ENCODE measurements around the gene RIOK2.
A peak's percentile ranks its signal among the peaks of the same experiment; 100 is the strongest.

Gene RIOK2

DNA sequence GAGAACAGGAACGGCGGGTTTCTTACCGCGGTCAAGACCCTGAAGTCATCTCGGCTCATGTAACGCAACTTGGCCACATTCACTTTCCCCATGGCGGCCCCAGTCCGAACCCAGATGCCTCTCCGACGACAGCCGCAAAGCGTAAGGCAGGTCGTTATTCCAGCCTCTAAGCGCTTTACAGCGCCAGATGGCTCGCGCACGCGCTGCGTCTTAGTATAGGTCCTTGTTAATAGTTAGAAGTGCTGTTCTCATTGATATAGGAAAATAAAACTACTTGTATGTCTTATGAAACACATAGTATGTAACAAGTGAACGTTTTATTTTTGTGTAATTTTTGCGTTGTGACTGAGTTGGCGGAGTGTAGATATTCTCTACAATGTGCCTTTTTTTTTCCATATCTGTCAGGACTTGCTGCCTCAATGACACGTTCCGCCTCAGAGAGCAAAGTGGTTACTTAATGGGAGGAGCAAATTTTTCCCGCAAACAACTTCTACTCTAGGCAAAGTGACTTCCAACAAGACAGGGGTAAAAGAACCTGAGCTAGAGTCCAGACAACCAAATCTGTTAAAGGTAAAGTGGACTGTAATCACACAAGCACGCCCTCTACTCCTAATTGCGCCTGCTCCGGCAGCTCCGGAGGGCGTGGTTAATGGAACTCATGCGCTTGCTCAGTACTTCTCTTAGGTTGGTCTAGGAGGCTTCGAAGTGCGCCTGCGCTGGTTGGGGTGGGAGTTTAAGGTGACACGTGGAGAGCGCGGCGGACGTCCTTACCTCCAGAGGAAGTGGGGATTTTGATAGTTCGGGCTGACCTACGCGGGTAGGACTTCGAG, at the start of gene RIOK2:
TSS of gene RIOK2 (minus strand) at position 148 of the 830 bp plus-strand sequence. CDS start at position 92, 56 bp downstream.
- H3K4me1 ChIP-seq (ENCODE audit: control insufficient read depth in 2 of 2, insufficient read depth in 2 of 2, low read length in 2 of 2) = peaks cover 5 to 9% of the 10 kb centered on the region in 2 donors
- peak within 1 kb of the TSS; percentile 96 to 99 for H3K4me3 ChIP-seq (ENCODE audit: low read length in 2 of 2)
- no peaks in the 10 kb centered on the region for H3K9me3 ChIP-seq (ENCODE audit: control insufficient read depth in 2 of 2, low read length in 2 of 2)
- peaks cover 8 to 10% of the 10 kb centered on the region in 2 donors for H3K36me3 ChIP-seq (ENCODE audit: control insufficient read depth in 2 of 2, insufficient read depth in 2 of 2, low read length in 2 of 2)
- H3K27ac ChIP-seq (ENCODE audit: low read depth in 2 of 2, low read length in 2 of 2) = peak within 1 kb of the TSS; percentile 91 to 94
- no peaks in the 10 kb centered on the region for H3K27me3 ChIP-seq (ENCODE audit: control insufficient read depth in 2 of 2, insufficient read depth in 2 of 2, low read length in 2 of 2)
- H3K9ac ChIP-seq (ENCODE audit: low read depth in 1 of 2, low read length in 2 of 2) = peak within 1 kb of the TSS; percentile 85 to 87

DNA sequence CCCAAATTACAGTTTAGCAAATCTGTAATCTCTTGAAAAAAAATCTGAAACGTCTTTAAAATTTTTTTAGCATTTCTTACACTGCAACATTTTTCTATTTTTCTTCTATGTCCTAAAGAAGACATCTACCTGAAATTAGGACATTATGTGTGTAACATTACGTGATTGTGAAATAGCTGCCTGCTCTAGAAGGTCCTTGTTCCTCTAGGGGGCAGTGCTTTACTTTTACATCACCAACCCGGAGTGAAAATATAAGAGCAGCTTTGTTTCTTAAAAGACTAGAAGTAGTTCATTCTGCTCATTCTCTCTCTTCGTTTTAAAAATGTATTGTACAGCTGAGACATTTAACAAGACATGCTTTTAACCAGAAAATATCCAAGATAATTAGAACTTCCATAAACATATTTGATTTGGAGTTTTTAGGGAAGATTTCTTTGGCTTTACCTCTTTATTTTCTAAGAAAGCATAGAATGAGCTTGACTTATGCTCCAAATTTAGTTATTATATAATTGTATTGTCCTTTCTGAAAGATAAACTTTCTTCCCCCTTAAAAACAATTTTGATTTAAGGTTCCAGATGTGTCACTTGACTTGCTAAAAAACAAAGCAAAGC, 48.1 kb upstream of the RIOK2 start:
- Histone ChIP-seq H3K27me3 (ENCODE audit: control insufficient read depth in 2 of 2, insufficient read depth in 2 of 2, low read length in 2 of 2) (no peaks in the 10 kb centered on the region), H3K36me3 (ENCODE audit: control insufficient read depth in 2 of 2, insufficient read depth in 2 of 2, low read length in 2 of 2) (no peaks in the 10 kb centered on the region), H3K4me1 (ENCODE audit: control insufficient read depth in 2 of 2, insufficient read depth in 2 of 2, low read length in 2 of 2) (no peaks in the 10 kb centered on the region), H3K9me3 (ENCODE audit: control insufficient read depth in 2 of 2, low read length in 2 of 2) (no peaks in the 10 kb centered on the region), H3K4me3 (ENCODE audit: low read length in 2 of 2) (no peak overlapping the region), H3K9ac (ENCODE audit: low read depth in 1 of 2, low read length in 2 of 2) (no peak overlapping the region), H3K27ac (ENCODE audit: low read depth in 2 of 2, low read length in 2 of 2) (no peak overlapping the region)

DNA sequence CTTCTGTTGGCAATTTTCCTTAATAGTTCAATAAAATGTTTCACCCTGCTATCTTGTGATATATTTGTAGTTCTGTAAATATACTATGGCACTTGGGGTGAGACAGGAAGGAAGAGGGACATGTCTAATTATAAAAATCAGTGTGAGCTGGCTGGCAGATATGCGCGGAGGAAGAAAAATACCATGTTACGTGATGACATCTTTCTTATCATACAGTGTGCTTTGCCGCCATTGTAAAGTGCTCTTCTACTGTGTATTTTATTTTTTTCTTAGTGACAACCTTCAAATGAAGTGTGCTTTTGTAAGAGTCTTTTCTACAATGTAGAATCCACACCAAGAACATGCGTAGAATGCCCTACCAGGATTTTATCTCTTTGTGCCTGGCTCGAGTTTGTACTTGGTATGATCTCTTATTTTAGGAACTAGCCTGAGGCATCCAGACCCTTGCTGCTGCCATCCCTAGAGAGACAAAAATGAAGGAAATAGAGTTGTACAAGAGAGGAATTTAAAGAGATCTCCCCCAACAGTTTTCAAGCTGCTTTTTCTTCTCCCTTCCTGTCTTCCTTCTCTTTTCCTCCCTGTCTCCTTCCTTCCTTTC, 46.7 kb upstream of the RIOK2 start:
- H3K9me3 ChIP-seq (ENCODE audit: control insufficient read depth in 2 of 2, low read length in 2 of 2) = no peaks in the 10 kb centered on the region
- no peaks in the 10 kb centered on the region for H3K36me3 ChIP-seq (ENCODE audit: control insufficient read depth in 2 of 2, insufficient read depth in 2 of 2, low read length in 2 of 2)
- no peak overlapping the region for H3K9ac ChIP-seq (ENCODE audit: low read depth in 1 of 2, low read length in 2 of 2)
- no peak overlapping the region for H3K27ac ChIP-seq (ENCODE audit: low read depth in 2 of 2, low read length in 2 of 2)
- no peaks in the 10 kb centered on the region for H3K27me3 ChIP-seq (ENCODE audit: control insufficient read depth in 2 of 2, insufficient read depth in 2 of 2, low read length in 2 of 2)
- no peak overlapping the region for H3K4me3 ChIP-seq (ENCODE audit: low read length in 2 of 2)
- H3K4me1 ChIP-seq (ENCODE audit: control insufficient read depth in 2 of 2, insufficient read depth in 2 of 2, low read length in 2 of 2) = no peaks in the 10 kb centered on the region

DNA sequence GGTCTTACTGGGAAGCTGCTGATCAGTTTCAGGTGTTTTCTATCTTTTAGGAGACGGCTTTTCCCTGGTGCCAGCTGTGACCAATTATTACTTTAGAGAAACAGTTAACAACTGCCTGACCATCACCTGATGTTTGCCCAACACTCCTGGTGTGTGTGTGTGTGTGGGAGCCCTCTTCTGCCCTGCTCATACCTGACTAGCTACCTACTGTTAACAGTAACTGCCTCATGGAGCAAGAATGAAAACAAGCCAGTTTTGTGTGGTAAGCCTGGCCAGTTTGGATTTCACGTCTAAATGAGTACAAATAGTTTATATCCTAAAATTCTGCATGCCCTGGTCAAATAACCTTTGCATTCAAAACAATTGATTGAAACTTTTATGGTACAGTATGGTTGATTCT, 46.1 kb upstream of the RIOK2 start:
- H3K9ac ChIP-seq (ENCODE audit: low read depth in 1 of 2, low read length in 2 of 2) = no peak overlapping the region
- H3K4me1 ChIP-seq (ENCODE audit: control insufficient read depth in 2 of 2, insufficient read depth in 2 of 2, low read length in 2 of 2) = no peaks in the 10 kb centered on the region
- no peak overlapping the region for H3K27ac ChIP-seq (ENCODE audit: low read depth in 2 of 2, low read length in 2 of 2)
- H3K27me3 ChIP-seq (ENCODE audit: control insufficient read depth in 2 of 2, insufficient read depth in 2 of 2, low read length in 2 of 2) = no peaks in the 10 kb centered on the region
- no peaks in the 10 kb centered on the region for H3K9me3 ChIP-seq (ENCODE audit: control insufficient read depth in 2 of 2, low read length in 2 of 2)
- H3K36me3 ChIP-seq (ENCODE audit: control insufficient read depth in 2 of 2, insufficient read depth in 2 of 2, low read length in 2 of 2) = no peaks in the 10 kb centered on the region
- no peak overlapping the region for H3K4me3 ChIP-seq (ENCODE audit: low read length in 2 of 2)

DNA sequence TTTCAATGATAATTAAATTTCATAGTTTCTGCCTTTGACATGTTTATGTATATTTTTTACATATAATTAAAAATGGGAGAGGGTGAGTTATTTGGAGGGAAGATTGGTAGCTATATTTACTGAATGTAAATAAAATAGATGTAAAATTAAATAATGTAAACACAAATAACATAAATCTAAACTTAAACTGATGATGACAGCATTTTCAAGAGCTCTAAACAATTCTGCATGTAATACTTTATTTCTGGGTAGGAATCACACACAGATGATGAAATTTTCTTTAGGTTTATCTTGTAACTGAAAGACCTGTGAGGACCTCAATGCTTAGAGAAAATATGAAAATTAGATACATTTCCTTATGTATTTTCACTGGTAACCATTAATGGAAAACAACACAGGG, 42.2 kb upstream of the RIOK2 start:
- H3K4me1 ChIP-seq (ENCODE audit: control insufficient read depth in 2 of 2, insufficient read depth in 2 of 2, low read length in 2 of 2) = no peaks in the 10 kb centered on the region
- H3K27me3 ChIP-seq (ENCODE audit: control insufficient read depth in 2 of 2, insufficient read depth in 2 of 2, low read length in 2 of 2) = no peaks in the 10 kb centered on the region
- no peak overlapping the region for H3K27ac ChIP-seq (ENCODE audit: low read depth in 2 of 2, low read length in 2 of 2)
- H3K9ac ChIP-seq (ENCODE audit: low read depth in 1 of 2, low read length in 2 of 2) = no peak overlapping the region
- H3K36me3 ChIP-seq (ENCODE audit: control insufficient read depth in 2 of 2, insufficient read depth in 2 of 2, low read length in 2 of 2) = no peaks in the 10 kb centered on the region
- H3K9me3 ChIP-seq (ENCODE audit: control insufficient read depth in 2 of 2, low read length in 2 of 2) = no peaks in the 10 kb centered on the region
- H3K4me3 ChIP-seq (ENCODE audit: low read length in 2 of 2) = no peak overlapping the region

DNA sequence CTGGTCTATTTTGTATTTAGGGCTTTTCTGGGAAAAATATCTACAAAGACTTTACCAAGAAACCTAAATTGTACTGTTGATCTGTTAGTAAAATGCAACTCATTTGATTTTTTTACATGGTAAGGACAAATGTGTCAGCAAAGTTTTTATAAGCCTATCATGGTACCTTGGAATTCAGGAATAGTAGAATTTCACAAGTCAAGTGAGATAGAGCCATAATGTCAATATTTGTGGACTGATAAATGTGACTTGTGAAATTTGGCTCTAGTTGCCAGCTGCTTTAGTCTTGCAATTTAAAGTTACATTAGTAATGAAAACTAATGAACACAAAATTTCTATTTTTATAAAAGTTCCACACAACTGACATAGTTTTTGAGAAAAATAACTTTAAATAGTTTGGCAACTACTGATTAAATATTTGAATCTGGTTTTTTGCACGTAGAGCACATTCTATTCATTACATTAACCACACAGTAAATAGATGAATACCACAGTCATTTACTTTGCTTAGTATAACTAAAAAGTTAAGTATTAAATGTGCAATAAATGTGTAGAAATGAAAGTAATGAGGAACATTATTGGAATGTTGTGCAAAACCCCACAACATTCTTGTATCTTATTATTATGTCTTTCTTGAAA, 41.2 kb upstream of the RIOK2 start:
- Histone ChIP-seq H3K4me3 (ENCODE audit: low read length in 2 of 2) (no peak overlapping the region), H3K4me1 (ENCODE audit: control insufficient read depth in 2 of 2, insufficient read depth in 2 of 2, low read length in 2 of 2) (no peaks in the 10 kb centered on the region), H3K36me3 (ENCODE audit: control insufficient read depth in 2 of 2, insufficient read depth in 2 of 2, low read length in 2 of 2) (no peaks in the 10 kb centered on the region), H3K9me3 (ENCODE audit: control insufficient read depth in 2 of 2, low read length in 2 of 2) (no peaks in the 10 kb centered on the region), H3K27ac (ENCODE audit: low read depth in 2 of 2, low read length in 2 of 2) (no peak overlapping the region), H3K9ac (ENCODE audit: low read depth in 1 of 2, low read length in 2 of 2) (no peak overlapping the region), H3K27me3 (ENCODE audit: control insufficient read depth in 2 of 2, insufficient read depth in 2 of 2, low read length in 2 of 2) (no peaks in the 10 kb centered on the region)

DNA sequence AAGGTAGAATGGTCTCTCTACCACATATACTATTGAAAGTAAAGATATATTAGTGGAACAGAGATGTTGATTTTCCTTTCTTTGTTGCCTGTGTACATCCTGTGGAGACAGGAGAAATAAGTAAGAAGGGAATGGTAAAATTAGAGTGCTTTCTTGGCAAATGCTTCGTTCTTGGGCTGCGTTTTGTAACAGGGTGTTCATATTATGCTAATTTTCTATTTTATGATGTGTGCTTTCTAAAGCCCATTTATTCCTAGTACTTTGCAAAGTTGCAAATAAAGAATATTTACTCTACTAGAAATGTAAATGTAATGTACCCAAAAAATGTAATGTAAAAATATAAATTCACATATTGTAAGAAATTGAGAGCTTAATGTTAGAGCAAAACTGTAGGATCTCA, 40.5 kb upstream of the RIOK2 start:
- H3K9ac ChIP-seq (ENCODE audit: low read depth in 1 of 2, low read length in 2 of 2) = no peak overlapping the region
- H3K4me3 ChIP-seq (ENCODE audit: low read length in 2 of 2) = no peak overlapping the region
- no peak overlapping the region for H3K27ac ChIP-seq (ENCODE audit: low read depth in 2 of 2, low read length in 2 of 2)
- H3K4me1 ChIP-seq (ENCODE audit: control insufficient read depth in 2 of 2, insufficient read depth in 2 of 2, low read length in 2 of 2) = no peaks in the 10 kb centered on the region
- H3K36me3 ChIP-seq (ENCODE audit: control insufficient read depth in 2 of 2, insufficient read depth in 2 of 2, low read length in 2 of 2) = no peaks in the 10 kb centered on the region
- H3K9me3 ChIP-seq (ENCODE audit: control insufficient read depth in 2 of 2, low read length in 2 of 2) = no peaks in the 10 kb centered on the region
- H3K27me3 ChIP-seq (ENCODE audit: control insufficient read depth in 2 of 2, insufficient read depth in 2 of 2, low read length in 2 of 2) = no peaks in the 10 kb centered on the region

DNA sequence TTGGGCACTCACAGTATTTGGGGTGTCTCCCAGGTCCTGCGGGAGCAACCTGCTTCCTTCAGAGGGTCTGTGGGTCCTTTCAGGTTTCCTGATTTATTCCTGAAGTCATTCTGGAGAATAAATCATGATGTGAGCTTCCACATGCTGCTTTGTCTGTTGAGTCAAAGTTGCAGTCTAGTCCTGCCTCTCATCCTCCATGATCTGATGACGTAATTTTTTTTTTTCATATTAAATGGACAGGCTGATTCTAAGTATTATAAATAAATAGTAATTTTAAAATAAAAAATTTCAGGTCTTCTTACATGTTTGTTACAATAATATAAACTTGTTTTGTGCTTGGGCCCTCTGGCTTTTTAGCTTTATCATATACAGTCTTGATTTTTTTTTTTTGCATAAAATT, 26.3 kb upstream of the RIOK2 start:
- H3K27ac ChIP-seq (ENCODE audit: low read depth in 2 of 2, low read length in 2 of 2) = no peak overlapping the region
- no peaks in the 10 kb centered on the region for H3K4me1 ChIP-seq (ENCODE audit: control insufficient read depth in 2 of 2, insufficient read depth in 2 of 2, low read length in 2 of 2)
- no peaks in the 10 kb centered on the region for H3K36me3 ChIP-seq (ENCODE audit: control insufficient read depth in 2 of 2, insufficient read depth in 2 of 2, low read length in 2 of 2)
- H3K9ac ChIP-seq (ENCODE audit: low read depth in 1 of 2, low read length in 2 of 2) = no peak overlapping the region
- no peaks in the 10 kb centered on the region for H3K9me3 ChIP-seq (ENCODE audit: control insufficient read depth in 2 of 2, low read length in 2 of 2)
- no peak overlapping the region for H3K4me3 ChIP-seq (ENCODE audit: low read length in 2 of 2)
- no peaks in the 10 kb centered on the region for H3K27me3 ChIP-seq (ENCODE audit: control insufficient read depth in 2 of 2, insufficient read depth in 2 of 2, low read length in 2 of 2)

DNA sequence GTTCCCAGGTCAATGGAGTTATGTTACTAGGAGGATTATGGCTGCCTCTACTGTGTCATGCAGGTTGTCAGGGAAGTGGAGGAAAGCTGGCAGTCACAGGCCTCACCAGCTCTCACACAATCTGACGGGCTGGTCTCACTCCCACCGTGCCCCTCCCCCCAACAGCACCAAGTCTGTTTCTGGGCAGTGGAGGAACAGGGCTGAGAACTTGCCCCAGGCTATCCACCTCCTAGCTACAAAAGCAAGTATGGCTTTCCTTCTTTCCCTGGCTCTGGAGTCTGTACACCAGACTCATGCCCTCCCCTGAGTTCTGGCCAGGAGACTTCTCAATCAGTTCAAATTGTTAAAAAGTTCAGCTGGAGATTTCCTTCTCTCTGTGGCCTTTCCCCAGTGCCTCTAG, 25.7 kb upstream of the RIOK2 start:
- Histone ChIP-seq H3K9ac (ENCODE audit: low read depth in 1 of 2, low read length in 2 of 2) (no peak overlapping the region), H3K4me1 (ENCODE audit: control insufficient read depth in 2 of 2, insufficient read depth in 2 of 2, low read length in 2 of 2) (no peaks in the 10 kb centered on the region), H3K4me3 (ENCODE audit: low read length in 2 of 2) (no peak overlapping the region), H3K27me3 (ENCODE audit: control insufficient read depth in 2 of 2, insufficient read depth in 2 of 2, low read length in 2 of 2) (no peaks in the 10 kb centered on the region), H3K36me3 (ENCODE audit: control insufficient read depth in 2 of 2, insufficient read depth in 2 of 2, low read length in 2 of 2) (no peaks in the 10 kb centered on the region), H3K9me3 (ENCODE audit: control insufficient read depth in 2 of 2, low read length in 2 of 2) (no peaks in the 10 kb centered on the region), H3K27ac (ENCODE audit: low read depth in 2 of 2, low read length in 2 of 2) (no peak overlapping the region)

DNA sequence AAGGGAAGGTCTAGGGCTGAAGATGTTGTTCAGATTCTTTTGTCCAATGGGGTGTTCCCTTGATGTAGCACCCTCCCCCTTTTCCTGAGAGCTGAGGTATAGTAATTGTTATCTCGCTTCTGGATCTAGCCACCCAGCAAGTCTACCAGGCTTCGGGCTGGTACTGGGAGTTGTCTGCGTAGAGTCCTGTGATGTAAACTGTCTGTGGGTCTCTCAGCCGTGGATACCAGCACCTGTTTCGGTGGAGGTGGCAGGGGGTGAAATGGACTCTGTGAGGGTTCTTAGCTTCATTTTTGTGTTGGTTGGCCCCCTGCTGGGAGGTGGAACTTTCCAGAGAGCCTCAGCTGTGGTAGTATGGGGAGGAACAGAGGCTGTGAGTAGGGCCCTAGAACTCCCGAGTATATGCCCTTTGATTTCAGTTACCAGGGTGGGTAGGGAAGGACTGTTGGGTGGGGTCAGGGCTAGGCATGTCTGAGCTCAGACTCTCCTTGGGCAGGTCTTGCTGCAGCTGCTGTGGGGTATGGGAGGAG, 25.2 kb upstream of the RIOK2 start:
- no peaks in the 10 kb centered on the region for H3K4me1 ChIP-seq (ENCODE audit: control insufficient read depth in 2 of 2, insufficient read depth in 2 of 2, low read length in 2 of 2)
- H3K36me3 ChIP-seq (ENCODE audit: control insufficient read depth in 2 of 2, insufficient read depth in 2 of 2, low read length in 2 of 2) = no peaks in the 10 kb centered on the region
- no peak overlapping the region for H3K9ac ChIP-seq (ENCODE audit: low read depth in 1 of 2, low read length in 2 of 2)
- no peak overlapping the region for H3K27ac ChIP-seq (ENCODE audit: low read depth in 2 of 2, low read length in 2 of 2)
- no peaks in the 10 kb centered on the region for H3K27me3 ChIP-seq (ENCODE audit: control insufficient read depth in 2 of 2, insufficient read depth in 2 of 2, low read length in 2 of 2)
- no peaks in the 10 kb centered on the region for H3K9me3 ChIP-seq (ENCODE audit: control insufficient read depth in 2 of 2, low read length in 2 of 2)
- H3K4me3 ChIP-seq (ENCODE audit: low read length in 2 of 2) = no peak overlapping the region

Measured in mucosa of rectum (tissue), 2 donors.